Right lobe of liver (tissue), 4 donors: ENCODE data around the gene INO80.

Experiments
- CTCF ChIP-seq, 4 donors: fragments of 200-600 bp in 3 of 4; fragments of 450-650 bp in 1 of 4; IDR thresholded peaks; one replicate each; pipeline versions ENCODE4 v1.5.1 to v1.8.0; 2016 to 2022; ENCODE audit warnings: antibody characterized with exemption in 4 of 4, mild to moderate bottlenecking in 2 of 4
- POLR2A ChIP-seq: fragments of 450-650 bp; IDR thresholded peaks from one replicate; pipeline ENCODE4 v1.6.1; 2017; ENCODE audit warnings: antibody characterized with exemption, mild to moderate bottlenecking
- donor health status: DM: no; HTN: no; CAD: no.
- donor health status: DM: no; HTN: no; CAD: no.
- donor health status: DM: no; HTN: yes; CAD: no.

- TF ChIP-seq CTCF (IDR thresholded peaks at IDR 0.05) (no peak), POLR2A (no peak)
These were observed 164.3 kb downstream of the INO80 start for GRCh38 chr15:40951764-40952163.
